Activated naive CD8-positive, alpha-beta T cell treated with anti-CD3 and anti-CD28 coated beads for 36 hours (primary cell): ENCODE measurements around the gene MGST2. TPM values are rescaled to one million over a fixed set of nuclear protein-coding genes. Genes with fewer than 3 reads are reported as not detected.
A peak's percentile ranks its signal among the peaks of the same experiment; 100 is the strongest.

Experiments used
- DNase-seq: peaks from one replicate; pipeline ENCODE4 v3.0.0; 2021
- H3K27ac Mint-ChIP-seq: one replicate; pipeline ENCODE4 v1.8.0; 2022; ENCODE audit warnings: mild to moderate bottlenecking, moderate library complexity, mixed read lengths
- H3K27me3 Mint-ChIP-seq: one replicate; pipeline ENCODE4 v1.8.0; 2022; ENCODE audit warnings: mild to moderate bottlenecking, mixed read lengths
- H3K36me3 Mint-ChIP-seq: one replicate; pipeline ENCODE4 v1.8.0; 2021; ENCODE audit warnings: mild to moderate bottlenecking, mixed read lengths
- H3K4me1 Mint-ChIP-seq: one replicate; pipeline ENCODE4 v1.8.0; 2021; ENCODE audit warnings: mixed read lengths
- H3K4me3 Mint-ChIP-seq: one replicate; pipeline ENCODE4 v1.8.0; 2022; ENCODE audit warnings: mild to moderate bottlenecking, moderate library complexity, mixed read lengths
- H3K9me3 Mint-ChIP-seq: one replicate; pipeline ENCODE4 v1.8.0; 2022; ENCODE audit warnings: mixed read lengths
- total RNA-seq, 2 experiments: library from RNA; stranded (reverse); gene quantifications; one replicate each; pipeline ENCODE4 v1.2.3, GENCODE V29; 2021

The MGST2 gene
- total RNA-seq, 2 experiments from 2014 or later, result 7.3 to 9.5 TPM

GRCh38 chr4:139728146-139728545, 62.5 kb downstream of the MGST2 start:
- Mint-ChIP-seq H3K4me3 (no peak overlapping the region), H3K4me1 (no peaks in the 10 kb centered on the region), H3K36me3 (no peaks in the 10 kb centered on the region), H3K27ac (no peak overlapping the region), H3K9me3 (no peaks in the 10 kb centered on the region), H3K27me3 (peaks cover 3% of the 10 kb centered on the region)
- DNase-seq, result no peak

GRCh38 chr4:139728840-139729239, 63.2 kb downstream of the MGST2 start:
- Mint-ChIP-seq H3K4me1 (no peaks in the 10 kb centered on the region), H3K27me3 (peaks cover 7% of the 10 kb centered on the region), H3K4me3 (no peak overlapping the region), H3K9me3 (no peaks in the 10 kb centered on the region), H3K27ac (no peak overlapping the region), H3K36me3 (no peaks in the 10 kb centered on the region)
- no peak for DNase-seq

GRCh38 chr4:139732991-139733570, 67.5 kb downstream of the MGST2 start:
- Mint-ChIP-seq H3K36me3 (no peaks in the 10 kb centered on the region), H3K9me3 (no peaks in the 10 kb centered on the region), H3K27ac (no peak overlapping the region), H3K27me3 (peaks cover 42% of the 10 kb centered on the region), H3K4me3 (no peak overlapping the region), H3K4me1 (peaks cover 18% of the 10 kb centered on the region)
- DNase-seq, result no peak

DNA sequence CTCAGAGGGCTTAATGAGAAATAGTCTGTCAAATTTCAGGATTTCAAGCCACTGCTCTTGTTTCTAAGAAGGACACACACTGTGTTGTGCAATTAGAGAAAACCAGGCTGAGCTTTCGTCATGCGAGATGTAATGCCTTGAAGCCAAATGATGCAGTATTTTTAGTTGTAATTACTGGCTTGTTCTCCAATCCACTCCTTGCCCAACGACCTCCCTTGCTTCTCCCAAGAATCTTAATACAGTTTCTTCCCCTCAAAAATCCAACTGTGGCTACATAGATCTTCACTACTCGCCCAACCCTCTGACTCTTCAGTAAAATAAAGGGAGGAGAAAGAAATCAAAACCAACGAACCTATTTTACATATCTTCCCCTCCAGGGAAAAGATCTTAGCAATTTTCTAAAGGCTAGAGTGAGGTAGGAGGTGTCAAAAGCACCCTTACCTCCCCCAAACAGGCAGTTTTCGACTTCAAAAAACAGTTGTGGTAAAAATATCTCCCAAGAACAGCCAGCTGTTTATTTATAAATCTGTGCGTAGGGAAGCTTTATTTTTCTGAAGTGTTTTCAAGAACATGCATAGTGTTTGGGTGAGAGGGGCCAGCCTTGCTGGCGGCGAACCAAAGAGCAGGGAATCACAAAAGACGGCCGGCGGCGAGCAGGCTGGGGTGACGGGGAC, 68.7 kb downstream of the MGST2 start:
- Mint-ChIP-seq H3K4me1 (peaks cover 18% of the 10 kb centered on the region), H3K4me3 (peak overlapping the region; percentile 75), H3K9me3 (no peaks in the 10 kb centered on the region), H3K36me3 (no peaks in the 10 kb centered on the region), H3K27ac (no peak overlapping the region), H3K27me3 (peaks cover 45% of the 10 kb centered on the region)
- no peak for DNase-seq

GRCh38 chr4:139734875-139735380, 69.3 kb downstream of the MGST2 start:
- DNase-seq, result peak; percentile 73
- Mint-ChIP-seq H3K36me3 (no peaks in the 10 kb centered on the region), H3K4me3 (peak overlapping the region; percentile 75), H3K4me1 (peaks cover 18% of the 10 kb centered on the region), H3K27ac (no peak overlapping the region), H3K9me3 (no peaks in the 10 kb centered on the region), H3K27me3 (peaks cover 45% of the 10 kb centered on the region)

DNA sequence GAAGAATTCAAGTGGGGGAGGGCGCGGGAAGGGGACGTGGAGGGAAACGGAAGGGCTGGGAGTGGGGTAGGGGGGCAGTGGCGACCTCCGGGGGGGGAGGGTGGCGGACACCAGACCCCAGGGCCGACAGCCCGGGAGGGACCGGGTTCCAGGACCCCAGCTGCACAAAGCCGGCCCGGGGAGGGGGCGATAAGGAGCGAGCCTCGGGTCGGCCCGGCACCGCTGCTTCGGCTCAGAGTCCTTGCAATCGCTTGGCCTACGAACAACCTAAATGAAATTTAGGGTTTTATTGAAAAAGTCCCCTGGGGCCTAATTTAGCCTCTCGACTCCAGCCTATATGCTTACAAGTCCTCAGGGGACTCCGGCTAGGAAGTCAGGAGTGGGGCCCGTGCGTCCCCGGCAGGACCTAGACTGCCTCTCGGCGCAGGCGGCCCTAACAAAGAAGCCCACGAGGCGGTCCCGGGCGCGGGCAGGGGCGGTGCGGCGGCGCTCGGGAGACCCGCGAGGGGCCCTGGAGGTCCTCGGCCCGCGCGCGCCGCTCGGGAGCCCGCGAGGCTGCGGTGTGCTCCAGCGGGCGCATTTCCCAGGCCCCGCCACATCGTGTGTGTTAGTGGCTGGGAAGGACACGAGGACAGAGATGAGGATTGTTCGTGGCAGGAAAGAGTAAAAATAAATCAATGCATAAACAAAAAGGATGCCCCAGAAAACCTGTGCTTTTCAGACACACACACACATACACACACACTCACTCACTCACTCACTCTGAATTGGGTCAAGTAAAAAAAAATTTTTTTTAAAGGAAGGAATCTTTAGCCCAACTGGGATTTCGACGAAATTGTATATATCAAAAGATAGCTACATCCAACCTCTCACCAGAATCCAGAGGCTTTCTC, 70.0 kb downstream of the MGST2 start:
- Mint-ChIP-seq H3K36me3 (no peaks in the 10 kb centered on the region), H3K4me1 (peaks cover 18% of the 10 kb centered on the region), H3K27ac (no peak overlapping the region), H3K4me3 (peak overlapping the region; percentile 75), H3K27me3 (peaks cover 45% of the 10 kb centered on the region), H3K9me3 (no peaks in the 10 kb centered on the region)
- DNase-seq, result peak; percentile 11

DNA sequence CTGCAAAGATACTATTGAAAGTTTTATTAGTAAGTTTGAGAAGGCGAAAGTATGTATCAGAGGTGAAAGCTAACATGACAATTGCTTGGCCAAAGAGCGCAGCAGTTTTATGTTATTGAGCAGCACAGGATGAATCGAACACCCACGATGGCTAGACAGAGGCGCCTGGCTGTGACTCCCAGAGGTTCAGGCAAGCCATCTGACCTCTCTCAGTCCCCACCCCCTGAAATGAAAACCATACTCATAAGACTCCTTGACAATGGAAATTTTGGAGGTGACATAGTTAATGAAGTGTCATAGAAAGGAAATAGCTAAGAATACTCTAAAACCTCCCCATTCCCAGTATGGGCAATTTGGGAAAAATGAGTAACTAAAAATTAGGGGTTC, 70.6 kb downstream of the MGST2 start:
- Mint-ChIP-seq H3K4me1 (peaks cover 18% of the 10 kb centered on the region), H3K27me3 (peaks cover 45% of the 10 kb centered on the region), H3K4me3 (peak overlapping the region; percentile 1), H3K36me3 (no peaks in the 10 kb centered on the region), H3K27ac (no peak overlapping the region), H3K9me3 (no peaks in the 10 kb centered on the region)
- peak; percentile 12 for DNase-seq

DNA sequence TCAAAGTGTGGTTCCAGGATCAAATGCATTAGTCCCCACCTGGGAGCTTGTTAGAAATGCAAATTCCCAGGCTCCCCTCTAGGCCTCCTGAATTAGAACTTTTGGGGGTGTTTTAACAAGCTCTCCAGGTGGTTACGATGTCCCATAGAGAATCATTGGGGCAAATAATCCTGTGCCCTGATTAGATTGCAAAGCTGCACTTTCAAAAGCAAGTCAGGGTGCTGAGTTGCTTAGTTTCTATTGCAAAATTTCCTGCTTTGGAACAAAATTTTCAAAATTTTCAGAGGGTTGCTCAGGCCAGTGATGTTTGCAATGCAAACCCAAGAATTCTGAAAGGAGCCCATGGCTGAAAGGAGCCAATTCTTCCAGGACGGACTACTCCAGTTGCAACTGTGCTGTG, 71.0 kb downstream of the MGST2 start:
- H3K4me1 Mint-ChIP-seq, result peaks cover 18% of the 10 kb centered on the region
- peaks cover 45% of the 10 kb centered on the region for H3K27me3 Mint-ChIP-seq
- H3K27ac Mint-ChIP-seq, result no peak overlapping the region
- H3K4me3 Mint-ChIP-seq, result no peak overlapping the region
- no peak for DNase-seq
- H3K9me3 Mint-ChIP-seq, result no peaks in the 10 kb centered on the region
- no peaks in the 10 kb centered on the region for H3K36me3 Mint-ChIP-seq

DNA sequence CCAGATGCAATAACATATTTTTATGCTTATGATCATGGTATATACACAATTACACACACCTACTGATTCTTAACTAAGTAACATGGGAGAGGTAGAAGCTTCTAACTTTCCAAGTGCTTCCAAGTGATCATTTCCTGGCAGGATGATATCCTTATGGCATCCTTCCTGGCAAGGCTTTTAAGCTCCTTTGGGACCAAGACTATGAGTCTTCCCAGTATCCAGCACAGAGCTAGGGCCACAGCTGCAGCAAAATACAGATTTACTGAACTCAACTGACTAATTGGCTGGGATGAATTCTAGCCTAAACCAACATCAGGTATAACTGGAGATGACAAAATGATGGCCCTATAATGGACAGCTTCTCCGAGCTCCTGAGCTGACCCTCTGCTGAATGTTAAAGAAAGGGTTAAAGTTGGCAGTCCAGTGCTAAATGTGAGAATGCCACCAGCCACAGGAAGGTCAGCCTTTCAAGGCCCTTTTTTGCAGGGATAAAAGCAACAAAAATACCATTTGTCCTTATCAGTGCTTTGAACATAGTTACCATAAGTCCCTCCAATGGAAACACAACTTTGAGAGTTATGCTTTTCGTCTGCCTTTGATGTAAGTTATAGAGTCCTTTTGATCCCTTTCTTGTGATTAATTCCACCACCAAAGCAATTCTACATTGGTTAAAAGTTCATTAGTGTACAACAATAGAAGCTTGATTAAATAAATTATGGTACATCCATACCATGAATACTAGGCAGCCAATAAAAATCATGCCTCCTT, 73.4 kb downstream of the MGST2 start:
- H3K27ac Mint-ChIP-seq, result no peak overlapping the region
- H3K4me1 Mint-ChIP-seq, result peaks cover 18% of the 10 kb centered on the region
- DNase-seq, result no peak
- H3K27me3 Mint-ChIP-seq, result peaks cover 37% of the 10 kb centered on the region
- no peaks in the 10 kb centered on the region for H3K9me3 Mint-ChIP-seq
- no peak overlapping the region for H3K4me3 Mint-ChIP-seq
- no peaks in the 10 kb centered on the region for H3K36me3 Mint-ChIP-seq

DNA sequence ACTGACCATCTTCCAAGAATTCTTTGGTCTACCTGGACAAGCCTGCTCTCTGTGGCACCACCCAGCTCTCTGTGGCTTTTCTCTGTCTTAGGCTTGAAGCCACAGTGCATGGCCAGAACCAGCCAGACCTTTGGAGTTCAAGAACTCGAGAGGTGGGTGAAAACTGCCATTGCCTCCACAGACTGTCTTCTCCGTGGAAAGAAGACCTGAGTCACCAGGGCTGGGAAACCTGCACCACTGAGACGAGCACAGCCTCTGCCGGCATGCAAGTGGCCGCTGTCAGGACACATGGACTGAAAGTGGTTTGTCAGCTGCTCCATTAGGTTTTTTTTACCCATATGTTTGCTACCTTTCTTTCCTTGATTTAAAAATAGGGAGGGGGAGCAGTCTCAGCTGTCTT, 74.5 kb downstream of the MGST2 start:
- Mint-ChIP-seq H3K4me3 (no peak overlapping the region), H3K27me3 (peaks cover 26% of the 10 kb centered on the region), H3K9me3 (no peaks in the 10 kb centered on the region), H3K4me1 (peaks cover 16% of the 10 kb centered on the region), H3K27ac (no peak overlapping the region), H3K36me3 (no peaks in the 10 kb centered on the region)
- no peak for DNase-seq

GRCh38 chr4:139740531-139741041, 75.0 kb downstream of the MGST2 start:
- Mint-ChIP-seq H3K27me3 (peaks cover 23% of the 10 kb centered on the region), H3K36me3 (no peaks in the 10 kb centered on the region), H3K4me3 (no peak overlapping the region), H3K27ac (no peak overlapping the region), H3K4me1 (peaks cover 15% of the 10 kb centered on the region), H3K9me3 (no peaks in the 10 kb centered on the region)
- DNase-seq, result no peak

- Mint-ChIP-seq H3K27me3 (peaks cover 3% of the 10 kb centered on the region), H3K27ac (no peak overlapping the region), H3K36me3 (no peaks in the 10 kb centered on the region), H3K4me1 (no peaks in the 10 kb centered on the region), H3K4me3 (no peak overlapping the region), H3K9me3 (no peaks in the 10 kb centered on the region)
- no peak for DNase-seq
These were observed 77.4 kb downstream of the MGST2 start for GRCh38 chr4:139743027-139743426.

DNA sequence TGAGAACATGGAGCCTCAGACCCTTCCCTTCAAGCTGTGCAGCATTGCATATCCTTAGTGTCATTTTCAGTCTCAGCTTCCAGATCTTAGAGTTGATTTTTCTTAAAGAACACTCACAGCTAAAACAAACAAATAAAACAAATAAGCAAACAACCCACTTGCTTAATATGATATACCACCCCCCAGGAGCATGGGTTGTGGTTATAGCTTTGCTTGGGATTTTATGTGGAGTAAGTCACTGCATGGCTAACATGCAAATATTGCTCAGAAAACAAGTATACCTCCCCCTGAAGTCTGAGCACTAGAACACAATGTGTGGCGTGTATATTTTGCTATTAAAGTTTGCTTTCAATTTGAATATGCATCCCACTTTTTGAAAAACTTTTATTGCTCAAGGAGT, 78.6 kb downstream of the MGST2 start:
- DNase-seq, result no peak
- H3K9me3 Mint-ChIP-seq, result no peaks in the 10 kb centered on the region
- H3K4me1 Mint-ChIP-seq, result peaks cover under 1% of the 10 kb centered on the region
- no peaks in the 10 kb centered on the region for H3K27me3 Mint-ChIP-seq
- no peaks in the 10 kb centered on the region for H3K36me3 Mint-ChIP-seq
- H3K27ac Mint-ChIP-seq, result no peak overlapping the region
- H3K4me3 Mint-ChIP-seq, result no peak overlapping the region

DNA sequence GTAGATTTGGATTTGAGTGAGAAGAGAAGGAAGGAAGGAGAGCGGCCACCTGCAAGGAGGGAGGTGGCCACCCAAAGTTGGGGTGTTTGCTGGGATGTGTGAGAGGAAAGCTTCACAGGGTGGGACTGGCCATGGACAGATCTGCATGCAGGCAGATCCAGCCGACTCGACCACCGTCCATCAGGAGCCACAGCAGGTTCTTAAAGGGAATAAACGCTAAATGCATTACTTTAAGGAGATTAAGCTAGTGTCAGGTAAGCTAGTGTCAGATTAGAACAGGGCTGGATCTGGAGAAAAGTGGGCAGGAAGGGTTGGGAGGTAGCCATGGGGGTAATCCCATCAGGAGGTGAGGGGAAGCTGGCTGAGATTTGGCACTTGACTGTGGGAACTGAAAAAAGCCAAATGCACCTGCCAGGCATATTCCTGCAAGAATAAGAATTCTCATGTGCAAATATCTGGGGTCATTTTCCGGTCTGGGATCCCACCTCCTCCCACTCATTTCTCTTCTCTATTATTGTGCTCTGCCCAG, 79.6 kb downstream of the MGST2 start:
- no peak overlapping the region for H3K4me3 Mint-ChIP-seq
- no peaks in the 10 kb centered on the region for H3K36me3 Mint-ChIP-seq
- no peak for DNase-seq
- H3K4me1 Mint-ChIP-seq, result peaks cover 2% of the 10 kb centered on the region
- no peaks in the 10 kb centered on the region for H3K27me3 Mint-ChIP-seq
- no peaks in the 10 kb centered on the region for H3K9me3 Mint-ChIP-seq
- no peak overlapping the region for H3K27ac Mint-ChIP-seq
